Measurements from ENCODE around the gene ORMDL2.

GRCh38 chr12:55815473-55815872 lies 2.4 kb upstream of the ORMDL2 start:
- no peak for TF ChIP-seq CTCF (IDR thresholded peaks at IDR 0.05)
- no peak for TF ChIP-seq POLR2A (IDR thresholded peaks at IDR 0.05)
